HL-60 (cell line): ENCODE data around the gene QSOX2.

Experiments used
- DNase-seq, 2 experiments: peaks; one replicate each; pipeline ENCODE4 v3.0.0-alpha.2; 2010 to 2020; ENCODE audit warnings: low read depth in 1 of 2, low spot score in 1 of 2
- H3K27ac ChIP-seq: fragments of 250-450 bp; sonication (Bioruptor Pico); replicated peaks from 2 replicates; pipeline ENCODE4 v1.5.1; 2020; ENCODE audit warnings: mild to moderate bottlenecking, moderate library complexity
- H3K27me3 ChIP-seq: fragments of 250-450 bp; sonication (Bioruptor Pico); 2 replicates; pipeline ENCODE4 v1.5.1; 2021; ENCODE audit warnings: mild to moderate bottlenecking, moderate library complexity; ENCODE audit not compliant: insufficient read depth, poor library complexity, severe bottlenecking
- H3K4me3 ChIP-seq: replicated peaks from 2 replicates; pipeline ENCODE4 v1.5.1; 2011; ENCODE audit warnings: mild to moderate bottlenecking, control low read depth, low read length; ENCODE audit not compliant: insufficient read depth
- GABPA ChIP-seq: IDR thresholded peaks from 2 replicates; pipeline ENCODE4 v1.6.1; 2012; ENCODE audit warnings: low read depth
- POLR2AphosphoS5 ChIP-seq: IDR thresholded peaks from 2 replicates; pipeline ENCODE4 v1.6.1; 2012; ENCODE audit warnings: low read depth
- SPI1 ChIP-seq: IDR thresholded peaks from 2 replicates; pipeline ENCODE4 v1.6.1; 2012; ENCODE audit warnings: low read depth, mild to moderate bottlenecking, borderline replicate concordance
- TF ChIP-seq, protein P1 (sequence below): IDR thresholded peaks from 2 replicates; pipeline ENCODE4 v1.6.1; 2012; ENCODE audit warnings: low read depth; ENCODE audit not compliant: insufficient replicate concordance
- TF ChIP-seq, protein P2 (sequence below): IDR thresholded peaks from one replicate; pipeline ENCODE4 v1.5.1; 2011; ENCODE audit warnings: low read length, control low read depth, inconsistent platforms; ENCODE audit not compliant: insufficient read depth

QSOX2 gene

DNA sequence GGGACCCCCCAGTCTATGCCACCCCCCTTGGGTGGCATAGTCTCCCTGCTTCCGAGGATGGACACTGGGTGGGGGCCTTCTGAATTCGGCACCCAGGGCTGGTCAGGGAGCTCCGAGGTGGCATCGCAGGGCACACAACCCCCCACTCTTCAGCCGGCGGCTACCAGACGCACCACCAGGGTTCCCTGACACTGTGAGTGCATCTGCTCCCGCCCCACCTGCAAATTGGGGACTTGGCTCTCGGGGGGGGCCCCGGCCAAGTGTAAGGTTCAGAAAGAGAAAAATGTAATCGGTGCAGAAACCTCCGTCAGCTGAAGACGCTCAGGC lies 12.7 kb upstream of the QSOX2 start:
- TF ChIP-seq, protein P1, sequence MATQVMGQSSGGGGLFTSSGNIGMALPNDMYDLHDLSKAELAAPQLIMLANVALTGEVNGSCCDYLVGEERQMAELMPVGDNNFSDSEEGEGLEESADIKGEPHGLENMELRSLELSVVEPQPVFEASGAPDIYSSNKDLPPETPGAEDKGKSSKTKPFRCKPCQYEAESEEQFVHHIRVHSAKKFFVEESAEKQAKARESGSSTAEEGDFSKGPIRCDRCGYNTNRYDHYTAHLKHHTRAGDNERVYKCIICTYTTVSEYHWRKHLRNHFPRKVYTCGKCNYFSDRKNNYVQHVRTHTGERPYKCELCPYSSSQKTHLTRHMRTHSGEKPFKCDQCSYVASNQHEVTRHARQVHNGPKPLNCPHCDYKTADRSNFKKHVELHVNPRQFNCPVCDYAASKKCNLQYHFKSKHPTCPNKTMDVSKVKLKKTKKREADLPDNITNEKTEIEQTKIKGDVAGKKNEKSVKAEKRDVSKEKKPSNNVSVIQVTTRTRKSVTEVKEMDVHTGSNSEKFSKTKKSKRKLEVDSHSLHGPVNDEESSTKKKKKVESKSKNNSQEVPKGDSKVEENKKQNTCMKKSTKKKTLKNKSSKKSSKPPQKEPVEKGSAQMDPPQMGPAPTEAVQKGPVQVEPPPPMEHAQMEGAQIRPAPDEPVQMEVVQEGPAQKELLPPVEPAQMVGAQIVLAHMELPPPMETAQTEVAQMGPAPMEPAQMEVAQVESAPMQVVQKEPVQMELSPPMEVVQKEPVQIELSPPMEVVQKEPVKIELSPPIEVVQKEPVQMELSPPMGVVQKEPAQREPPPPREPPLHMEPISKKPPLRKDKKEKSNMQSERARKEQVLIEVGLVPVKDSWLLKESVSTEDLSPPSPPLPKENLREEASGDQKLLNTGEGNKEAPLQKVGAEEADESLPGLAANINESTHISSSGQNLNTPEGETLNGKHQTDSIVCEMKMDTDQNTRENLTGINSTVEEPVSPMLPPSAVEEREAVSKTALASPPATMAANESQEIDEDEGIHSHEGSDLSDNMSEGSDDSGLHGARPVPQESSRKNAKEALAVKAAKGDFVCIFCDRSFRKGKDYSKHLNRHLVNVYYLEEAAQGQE, result no peak
- TF ChIP-seq POLR2AphosphoS5 (no peak), SPI1 (no peak)
- Histone ChIP-seq H3K4me3 (no peak overlapping the region), H3K27ac (no peak overlapping the region), H3K27me3 (peaks cover 4% of the 10 kb centered on the region)
- DNase-seq, result no peak

DNA sequence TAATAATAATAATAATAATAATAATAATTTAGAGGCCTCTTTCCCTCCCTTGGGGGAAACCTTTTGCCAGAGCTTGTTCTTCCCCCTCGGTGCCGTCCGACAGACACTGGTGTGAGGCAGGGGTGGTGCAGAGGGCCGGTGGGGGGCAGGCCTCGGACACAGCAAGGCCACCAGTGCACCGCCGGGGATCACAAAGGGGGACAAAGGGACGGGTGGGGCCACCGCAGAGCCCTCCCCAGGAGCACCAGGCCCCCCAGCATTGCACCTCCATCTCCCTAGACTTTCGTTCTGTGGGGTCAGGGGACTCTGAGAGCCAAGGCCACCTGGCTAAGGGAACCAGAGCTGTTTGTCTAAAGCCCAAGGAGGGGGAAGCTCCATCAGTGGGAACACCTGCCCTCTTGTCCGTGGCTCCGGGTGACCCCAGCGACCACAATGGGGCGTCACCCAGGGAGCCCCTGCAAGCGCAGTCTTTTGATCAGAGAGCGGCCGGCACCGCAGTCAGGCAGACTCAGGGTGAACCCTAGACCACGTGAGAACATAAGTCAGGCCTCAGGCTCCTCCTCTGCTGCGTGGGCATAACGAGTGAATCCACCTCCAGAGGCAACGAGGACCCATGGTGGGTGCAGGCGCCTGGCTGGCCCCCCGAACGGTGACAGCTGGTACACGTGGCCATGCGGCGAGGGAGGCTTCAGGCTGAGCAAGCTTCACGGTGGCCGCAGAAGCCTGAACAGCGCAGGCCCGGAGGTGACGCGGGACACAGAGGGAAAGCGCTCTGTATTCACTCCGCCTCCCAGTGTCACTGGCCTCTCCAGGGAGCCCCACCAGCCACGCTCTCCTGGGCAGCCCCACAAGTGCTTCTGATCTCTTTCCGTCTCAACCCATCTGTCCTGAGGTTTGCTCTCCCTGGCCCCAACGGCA lies 12.0 kb upstream of the QSOX2 start:
- DNase-seq, result no peak
- H3K27me3 ChIP-seq, result peaks cover 4% of the 10 kb centered on the region
- no peak overlapping the region for H3K4me3 ChIP-seq
- H3K27ac ChIP-seq, result no peak overlapping the region
- TF ChIP-seq GABPA, result no peak
- TF ChIP-seq, protein P2, sequence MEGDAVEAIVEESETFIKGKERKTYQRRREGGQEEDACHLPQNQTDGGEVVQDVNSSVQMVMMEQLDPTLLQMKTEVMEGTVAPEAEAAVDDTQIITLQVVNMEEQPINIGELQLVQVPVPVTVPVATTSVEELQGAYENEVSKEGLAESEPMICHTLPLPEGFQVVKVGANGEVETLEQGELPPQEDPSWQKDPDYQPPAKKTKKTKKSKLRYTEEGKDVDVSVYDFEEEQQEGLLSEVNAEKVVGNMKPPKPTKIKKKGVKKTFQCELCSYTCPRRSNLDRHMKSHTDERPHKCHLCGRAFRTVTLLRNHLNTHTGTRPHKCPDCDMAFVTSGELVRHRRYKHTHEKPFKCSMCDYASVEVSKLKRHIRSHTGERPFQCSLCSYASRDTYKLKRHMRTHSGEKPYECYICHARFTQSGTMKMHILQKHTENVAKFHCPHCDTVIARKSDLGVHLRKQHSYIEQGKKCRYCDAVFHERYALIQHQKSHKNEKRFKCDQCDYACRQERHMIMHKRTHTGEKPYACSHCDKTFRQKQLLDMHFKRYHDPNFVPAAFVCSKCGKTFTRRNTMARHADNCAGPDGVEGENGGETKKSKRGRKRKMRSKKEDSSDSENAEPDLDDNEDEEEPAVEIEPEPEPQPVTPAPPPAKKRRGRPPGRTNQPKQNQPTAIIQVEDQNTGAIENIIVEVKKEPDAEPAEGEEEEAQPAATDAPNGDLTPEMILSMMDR, result no peak
- TF ChIP-seq POLR2AphosphoS5, result no peak
- TF ChIP-seq, protein P1, result no peak
- TF ChIP-seq SPI1, result no peak

DNA sequence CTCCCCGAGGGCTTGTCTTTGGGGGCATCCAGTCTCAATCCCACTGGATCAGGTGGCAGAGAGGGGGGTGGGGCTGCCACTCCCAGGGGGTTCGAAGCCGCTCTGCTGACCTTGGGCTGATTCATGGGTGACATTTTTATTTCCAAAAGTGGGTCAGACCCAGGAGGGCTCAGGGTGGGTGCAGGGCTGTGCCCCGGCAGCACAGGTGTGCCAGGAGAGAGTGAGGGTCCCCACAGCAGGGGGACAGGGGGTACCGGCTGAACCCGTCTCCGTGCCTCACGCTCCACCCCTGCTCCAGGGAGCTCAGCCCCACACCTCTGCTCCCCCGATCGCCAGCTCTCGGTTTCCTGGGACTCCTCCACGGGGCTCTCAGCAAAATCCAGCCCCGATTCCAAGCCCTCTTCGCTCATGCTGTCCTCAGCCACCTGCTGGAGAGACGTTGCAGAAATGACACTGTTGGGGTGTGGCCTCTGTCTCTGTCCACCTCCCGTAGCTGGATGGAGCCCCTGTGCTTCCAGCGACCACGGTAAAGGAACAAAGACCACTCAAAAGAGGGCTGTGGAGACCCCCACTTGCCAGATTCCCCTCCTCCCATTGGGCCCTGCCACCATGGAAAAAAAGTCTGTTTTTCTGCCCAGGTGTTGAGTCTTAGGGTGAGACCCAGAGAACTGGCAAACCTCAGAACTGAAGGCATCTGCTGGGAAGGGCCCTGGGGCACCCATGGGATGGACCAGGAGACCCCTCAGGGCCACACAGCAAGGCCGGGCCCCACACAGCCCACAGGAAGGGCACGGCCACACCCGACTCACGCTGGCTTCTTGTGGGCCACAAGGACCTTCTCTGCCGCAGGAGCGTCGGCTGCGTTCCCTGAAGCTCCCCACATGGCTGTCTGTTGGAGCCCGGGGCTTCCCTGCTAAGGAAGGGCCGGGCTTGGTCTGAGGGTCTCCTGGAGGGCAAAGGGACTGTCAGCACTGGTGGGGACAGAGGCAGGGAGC lies 10.6 kb upstream of the QSOX2 start:
- peaks cover 4% of the 10 kb centered on the region for H3K27me3 ChIP-seq
- H3K27ac ChIP-seq, result no peak overlapping the region
- no peak overlapping the region for H3K4me3 ChIP-seq
- DNase-seq, result no peak
- TF ChIP-seq, protein P2, result no peak
- TF ChIP-seq, protein P1, result no peak
- no peak for TF ChIP-seq POLR2AphosphoS5
- TF ChIP-seq GABPA, result no peak
- no peak for TF ChIP-seq SPI1
